ENCODE data around the gene PROK2.

GRCh38 chr3:71810056-71810455 is 25.1 kb upstream of the PROK2 start:
- TF ChIP-seq EZH2 (IDR thresholded peaks at IDR 0.05; ENCODE audit: low read length, unreplicated experiment): no peak
- TF ChIP-seq, protein P1, sequence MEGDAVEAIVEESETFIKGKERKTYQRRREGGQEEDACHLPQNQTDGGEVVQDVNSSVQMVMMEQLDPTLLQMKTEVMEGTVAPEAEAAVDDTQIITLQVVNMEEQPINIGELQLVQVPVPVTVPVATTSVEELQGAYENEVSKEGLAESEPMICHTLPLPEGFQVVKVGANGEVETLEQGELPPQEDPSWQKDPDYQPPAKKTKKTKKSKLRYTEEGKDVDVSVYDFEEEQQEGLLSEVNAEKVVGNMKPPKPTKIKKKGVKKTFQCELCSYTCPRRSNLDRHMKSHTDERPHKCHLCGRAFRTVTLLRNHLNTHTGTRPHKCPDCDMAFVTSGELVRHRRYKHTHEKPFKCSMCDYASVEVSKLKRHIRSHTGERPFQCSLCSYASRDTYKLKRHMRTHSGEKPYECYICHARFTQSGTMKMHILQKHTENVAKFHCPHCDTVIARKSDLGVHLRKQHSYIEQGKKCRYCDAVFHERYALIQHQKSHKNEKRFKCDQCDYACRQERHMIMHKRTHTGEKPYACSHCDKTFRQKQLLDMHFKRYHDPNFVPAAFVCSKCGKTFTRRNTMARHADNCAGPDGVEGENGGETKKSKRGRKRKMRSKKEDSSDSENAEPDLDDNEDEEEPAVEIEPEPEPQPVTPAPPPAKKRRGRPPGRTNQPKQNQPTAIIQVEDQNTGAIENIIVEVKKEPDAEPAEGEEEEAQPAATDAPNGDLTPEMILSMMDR (conservative IDR thresholded peaks at IDR 0.05; ENCODE audit: low read depth, low read length): no peak

All from PC-3 (cell line).